GM18517 (cell line): Measurements from ENCODE around the gene KRT1.

ENCODE experiments used
- ATAC-seq: cut with Tn5 transposase; IDR thresholded peaks from one replicate; pipeline ENCODE4 v1.9.1; 2021; ENCODE audit warnings: mild to moderate bottlenecking, moderate library complexity; ENCODE audit not compliant: unreplicated experiment

The KRT1 gene

GRCh38 chr12:52699373-52699772, 19.2 kb upstream of the KRT1 start:
- ATAC-seq = no peak

GRCh38 chr12:52698651-52699340, 18.6 kb upstream of the KRT1 start:
- ATAC-seq = no peak

- ATAC-seq = no peak
Observed at GRCh38 chr12:52697058-52697582, 16.9 kb upstream of the KRT1 start.

GRCh38 chr12:52696588-52696987, 16.4 kb upstream of the KRT1 start:
- no peak for ATAC-seq

GRCh38 chr12:52695039-52695438, 14.8 kb upstream of the KRT1 start:
- no peak for ATAC-seq

GRCh38 chr12:52694151-52694550, 13.9 kb upstream of the KRT1 start:
- no peak for ATAC-seq

- no peak for ATAC-seq
Observed at GRCh38 chr12:52693261-52693660, 13.1 kb upstream of the KRT1 start.

- ATAC-seq = no peak
Observed at GRCh38 chr12:52692254-52692653, 12.0 kb upstream of the KRT1 start.

GRCh38 chr12:52691841-52692150, 11.6 kb upstream of the KRT1 start:
- ATAC-seq = no peak

- ATAC-seq = no peak
Observed at GRCh38 chr12:52691076-52691840, 11.1 kb upstream of the KRT1 start.

GRCh38 chr12:52690351-52691075, 10.3 kb upstream of the KRT1 start:
- no peak for ATAC-seq

- ATAC-seq = no peak
Observed at GRCh38 chr12:52689936-52690335, 9.7 kb upstream of the KRT1 start.

- no peak for ATAC-seq
Observed at GRCh38 chr12:52689239-52689638, 9.0 kb upstream of the KRT1 start.

- ATAC-seq = no peak
Observed at GRCh38 chr12:52688481-52688880, 8.3 kb upstream of the KRT1 start.

GRCh38 chr12:52687497-52688385, 7.5 kb upstream of the KRT1 start:
- no peak for ATAC-seq

- no peak for ATAC-seq
Observed at GRCh38 chr12:52686756-52687487, 6.7 kb upstream of the KRT1 start.

GRCh38 chr12:52686063-52686462, 5.9 kb upstream of the KRT1 start:
- no peak for ATAC-seq

- no peak for ATAC-seq
Observed at GRCh38 chr12:52685406-52685890, 5.2 kb upstream of the KRT1 start.

GRCh38 chr12:52684431-52684830, 4.2 kb upstream of the KRT1 start:
- no peak for ATAC-seq
